CD14-positive monocyte (primary cell): ENCODE measurements around the gene HPS4. TPM values are rescaled to one million over a fixed set of nuclear protein-coding genes. Genes with fewer than 3 reads are reported as not detected.

Experiments
- DNase-seq, 3 donors: peaks; one replicate each; pipeline ENCODE4 v3.0.0-alpha.2; 2011 to 2022
- H2AFZ ChIP-seq: 2 replicates; pipeline ENCODE4 v1.6.0; 2012; ENCODE audit warnings: mild to moderate bottlenecking, low read depth, low read length, inconsistent platforms; ENCODE audit not compliant: insufficient read depth, poor library complexity, severe bottlenecking
- H3K27ac ChIP-seq, 2 donors: 1 replicate in 1 of 2; 2 replicates in 1 of 2; pipeline ENCODE4 v1.5.1; 2012 to 2013; ENCODE audit warnings: low read length in 2 of 2, control low read depth in 1 of 2, inconsistent platforms in 1 of 2, low read depth in 1 of 2, mild to moderate bottlenecking in 1 of 2
- H3K27me3 ChIP-seq, 2 donors: one replicate each; pipeline versions ENCODE4 v1.6.0 to v1.6.1; 2011 to 2013; ENCODE audit warnings: low read length in 2 of 2; ENCODE audit not compliant: control insufficient read depth in 2 of 2, insufficient read depth in 2 of 2
- H3K36me3 ChIP-seq, 2 donors: replicated peaks in 1 of 2; 1 replicate in 1 of 2; 2 replicates in 1 of 2; pipeline versions ENCODE4 v1.5.1 to v1.6.1; 2012 to 2013; ENCODE audit warnings: low read length in 2 of 2, control low read depth in 1 of 2, inconsistent platforms in 1 of 2, mild to moderate bottlenecking in 1 of 2; ENCODE audit not compliant: insufficient read depth in 2 of 2, control insufficient read depth in 1 of 2
- H3K4me1 ChIP-seq, 2 donors: 1 replicate in 1 of 2; 2 replicates in 1 of 2; pipeline versions ENCODE4 v1.5.1 to v1.6.1; 2012 to 2013; ENCODE audit warnings: low read length in 2 of 2, control low read depth in 1 of 2, inconsistent platforms in 1 of 2, mild to moderate bottlenecking in 1 of 2, moderate library complexity in 1 of 2; ENCODE audit not compliant: insufficient read depth in 2 of 2, control insufficient read depth in 1 of 2
- H3K4me2 ChIP-seq: replicated peaks from 2 replicates; pipeline ENCODE3; 2012; ENCODE audit warnings: low read length, moderate library complexity, mild to moderate bottlenecking; ENCODE audit not compliant: poor library complexity, severe bottlenecking; ENCODE audit errors: extremely low read depth
- H3K4me3 ChIP-seq, 3 experiments: fragments of 200-600 bp in 1 of 3; sonication (generic) in 1 of 3; replicated peaks in 1 of 3; 1 replicate in 2 of 3; 2 replicates in 1 of 3; pipeline ENCODE4 v1.5.1; 2011 to 2013; ENCODE audit warnings: low read length in 3 of 3, mild to moderate bottlenecking in 3 of 3, control low read depth in 2 of 3, low read depth in 2 of 3, inconsistent platforms in 1 of 3, moderate library complexity in 1 of 3
- H3K79me2 ChIP-seq: 2 replicates; pipeline ENCODE4 v1.6.0; 2012; ENCODE audit warnings: mild to moderate bottlenecking, control low read depth, inconsistent platforms, low read length, moderate library complexity; ENCODE audit not compliant: insufficient read depth
- H3K9ac ChIP-seq: 2 replicates; pipeline ENCODE4 v1.6.0; 2017; ENCODE audit warnings: low read length, mild to moderate bottlenecking; ENCODE audit not compliant: insufficient read depth, poor library complexity, severe bottlenecking
- H3K9me3 ChIP-seq, 2 donors: replicated peaks in 1 of 2; 1 replicate in 1 of 2; 2 replicates in 1 of 2; pipeline versions ENCODE4 v1.5.1 to v1.6.1; 2012 to 2013; ENCODE audit warnings: low read length in 2 of 2, control low read depth in 1 of 2; ENCODE audit not compliant: control insufficient read depth in 1 of 2, insufficient read depth in 1 of 2
- H4K20me1 ChIP-seq: 2 replicates; pipeline ENCODE4 v1.6.0; 2012; ENCODE audit warnings: mild to moderate bottlenecking, low read length, control low read depth, moderate library complexity; ENCODE audit not compliant: insufficient read depth
- H3K27ac Mint-ChIP-seq, 7 donors: one replicate each; pipeline ENCODE4 v1.8.0; 2020; ENCODE audit warnings: mild to moderate bottlenecking in 7 of 7, mixed read lengths in 7 of 7, moderate library complexity in 6 of 7, inconsistent platforms in 2 of 7
- H3K27me3 Mint-ChIP-seq, 3 donors: one replicate each; pipeline ENCODE4 v1.8.0; 2021 to 2022; ENCODE audit warnings: low read depth in 3 of 3, mild to moderate bottlenecking in 3 of 3, mixed read lengths in 3 of 3, moderate library complexity in 3 of 3, inconsistent platforms in 1 of 3
- H3K36me3 Mint-ChIP-seq, 2 donors: one replicate each; pipeline ENCODE4 v1.8.0; 2020; ENCODE audit warnings: mixed read lengths in 2 of 2, inconsistent platforms in 1 of 2, mild to moderate bottlenecking in 1 of 2
- H3K4me1 Mint-ChIP-seq: one replicate; pipeline ENCODE4 v1.8.0; 2020; ENCODE audit warnings: mild to moderate bottlenecking, mixed read lengths
- H3K4me3 Mint-ChIP-seq, 2 donors: one replicate each; pipeline ENCODE4 v1.8.0; 2020; ENCODE audit warnings: mild to moderate bottlenecking in 2 of 2, mixed read lengths in 2 of 2, moderate library complexity in 1 of 2
- H3K9me3 Mint-ChIP-seq, 7 donors: one replicate each; pipeline ENCODE4 v1.8.0; 2020 to 2022; ENCODE audit warnings: mixed read lengths in 7 of 7, mild to moderate bottlenecking in 6 of 7, moderate library complexity in 6 of 7, inconsistent platforms in 2 of 7
- CTCF ChIP-seq: fragments of 200-600 bp; IDR thresholded peaks from one replicate; pipeline ENCODE4 v1.8.0; 2022; ENCODE audit warnings: antibody characterized with exemption, mild to moderate bottlenecking
- WGBS: methylation state at CpG from one replicate; pipeline ENCODE4 v1.1.5; 2013; ENCODE audit warnings: missing lambda C conversion rate; ENCODE audit not compliant: insufficient coverage; 5-methylcytosine and 5-hydroxymethylcytosine counted together
- intact Hi-C, 2 donors: fragments of 100-400 bp; cut with micrococcal nuclease; formaldehyde crosslinking; loops; one replicate each; pipeline versions ENCODE4 v1.15.0 to v1.15.1; 2023
- polyA plus RNA-seq, 3 donors: library from polyadenylated mRNA; depleted of rRNA in 1 of 3; unstranded in 2 of 3; stranded (reverse) in 1 of 3; fragments of 300-500 nt in 2 of 3; fragments of >200 nt in 1 of 3; fragmentation: Illumina TruSeq in 2 of 3; gene quantifications; 1 replicate in 2 of 3; 2 replicates in 1 of 3; pipeline ENCODE4 v1.2.3, GENCODE V29; 2012 to 2021

HPS4 gene
- polyA plus RNA-seq, 3 donors = 5.7 to 21.6 (median 7.5) TPM

- H3K27me3 ChIP-seq = no peaks in the 10 kb centered on the region
- Mint-ChIP-seq H3K9me3 (no peaks in the 10 kb centered on the region), H3K4me1 (no peaks in the 10 kb centered on the region), H3K27ac (peak overlapping the region in 2 of 7 donors; percentile 41 to 46), H3K27me3 (no peaks in the 10 kb centered on the region), H3K4me3 (no peak overlapping the region), H3K36me3 (peaks cover 90 to 97% of the 10 kb centered on the region in 2 donors)
- no peak overlapping the region for H3K4me2 ChIP-seq
- H3K9me3 ChIP-seq = no peaks in the 10 kb centered on the region
- peaks cover 10% of the 10 kb centered on the region for H4K20me1 ChIP-seq
- H3K4me3 ChIP-seq = no peak overlapping the region
- no peaks in the 10 kb centered on the region for H3K4me1 ChIP-seq
- H3K36me3 ChIP-seq = peaks cover 87 to 100% of the 10 kb centered on the region in 2 donors
- intact Hi-C loops = no loop called here
- no peak overlapping the region for H3K9ac ChIP-seq
- no peaks in the 10 kb centered on the region for H3K79me2 ChIP-seq
- H2AFZ ChIP-seq = no peak overlapping the region
- no peak overlapping the region for H3K27ac ChIP-seq
- DNase-seq = no peak
- TF ChIP-seq CTCF = no peak
These were observed 10.9 kb upstream of the HPS4 start for GRCh38 chr22:26494506-26494905.

GRCh38 chr22:26492220-26492619, 8.6 kb upstream of the HPS4 start:
- Histone ChIP-seq H3K27me3 (no peaks in the 10 kb centered on the region), H3K79me2 (no peaks in the 10 kb centered on the region), H3K9me3 (no peaks in the 10 kb centered on the region), H3K4me1 (no peaks in the 10 kb centered on the region), H3K9ac (no peak overlapping the region), H3K4me2 (no peak overlapping the region), H4K20me1 (peaks cover 5% of the 10 kb centered on the region), H3K36me3 (peaks cover 93 to 100% of the 10 kb centered on the region in 2 donors), H3K4me3 (no peak overlapping the region), H3K27ac (no peak overlapping the region), H2AFZ (no peak overlapping the region)
- 100% methylated on average over 5 of the region's 9 CpGs for WGBS
- TF ChIP-seq CTCF = no peak
- H3K4me3 Mint-ChIP-seq = no peak overlapping the region
- intact Hi-C loops = no loop called here
- H3K9me3 Mint-ChIP-seq = no peaks in the 10 kb centered on the region
- H3K27ac Mint-ChIP-seq = peak overlapping the region in 1 of 7 donors; percentile 31
- DNase-seq = no peak
- H3K4me1 Mint-ChIP-seq = no peaks in the 10 kb centered on the region
- peaks cover 91 to 96% of the 10 kb centered on the region in 2 donors for H3K36me3 Mint-ChIP-seq
- H3K27me3 Mint-ChIP-seq = no peaks in the 10 kb centered on the region
